ENCODE results near the gene PAX3.

- TF ChIP-seq EZH2 (optimal IDR thresholded peaks at IDR 0.05; ENCODE audit: low read depth, low read length) (no peak), EZH2phosphoT487 (IDR thresholded peaks at IDR 0.05; ENCODE audit: low read length) (no peak)
Measured at GRCh38 chr2:222338374-222338773, 39.6 kb upstream of the PAX3 start.

All from MM.1S (cell line).